HG02840 (cell line): ENCODE data around the gene ST6GALNAC3.

ENCODE experiments used
- ATAC-seq: cut with Tn5 transposase; IDR thresholded peaks from one replicate; pipeline ENCODE4 v1.9.1; 2021; ENCODE audit warnings: mild to moderate bottlenecking, moderate library complexity, moderate number of reproducible peaks; ENCODE audit not compliant: unreplicated experiment, low FRiP score

The ST6GALNAC3 gene

DNA sequence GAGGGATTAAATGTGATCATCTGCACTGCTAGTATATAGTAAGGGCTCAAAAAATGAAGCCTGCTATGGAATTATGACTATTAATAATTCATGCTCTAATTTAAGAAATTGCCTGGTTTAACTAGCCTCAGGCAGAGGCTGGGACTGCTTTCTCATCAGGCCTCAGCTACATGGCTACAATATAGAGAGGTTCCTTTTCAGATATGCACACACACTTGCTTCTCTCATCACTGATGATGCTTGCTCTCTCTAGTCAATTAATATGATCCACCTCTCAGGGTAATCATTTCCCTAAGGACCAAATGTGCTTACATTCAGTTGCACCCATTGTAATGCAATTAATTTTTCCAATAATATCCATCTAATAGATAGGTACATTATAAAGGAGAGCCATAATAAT is 467.8 kb downstream of the ST6GALNAC3 start:
- ATAC-seq = no peak

- no peak for ATAC-seq
These were observed 468.9 kb downstream of the ST6GALNAC3 start for GRCh38 chr1:76543495-76543894.

DNA sequence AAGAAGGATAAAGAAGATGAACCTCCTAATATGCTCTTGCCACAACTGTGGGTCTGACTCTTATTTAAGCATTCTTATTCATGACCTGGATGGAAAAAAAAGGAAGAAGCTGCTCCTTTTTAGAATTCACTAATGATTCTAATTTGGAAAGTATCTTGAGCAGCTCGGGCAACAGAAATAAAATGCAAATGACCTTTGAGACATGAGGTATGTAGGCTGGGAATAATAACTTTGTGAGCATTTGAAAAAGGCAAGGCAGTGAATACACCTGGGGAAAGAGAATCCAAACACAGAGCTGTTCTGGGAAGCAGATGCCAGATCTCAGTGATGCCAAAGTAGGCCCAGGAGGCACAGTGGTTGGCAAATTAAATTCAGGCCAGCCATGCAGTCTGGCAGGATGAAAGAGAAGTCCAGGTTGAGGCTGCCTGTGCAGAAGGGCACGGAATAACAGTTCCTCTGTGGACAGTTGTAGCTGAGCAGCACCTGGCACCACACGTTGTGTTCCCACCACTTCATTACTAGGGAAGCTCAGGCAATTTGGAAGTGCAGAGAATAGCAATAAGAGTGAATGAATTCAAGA is 471.9 kb downstream of the ST6GALNAC3 start:
- no peak for ATAC-seq

- no peak for ATAC-seq
These were observed 473.4 kb downstream of the ST6GALNAC3 start for GRCh38 chr1:76547916-76548315.

- no peak for ATAC-seq
These were observed 474.1 kb downstream of the ST6GALNAC3 start for GRCh38 chr1:76548513-76549100.

- ATAC-seq = no peak
These were observed 479.7 kb downstream of the ST6GALNAC3 start for GRCh38 chr1:76554283-76554682.

GRCh38 chr1:76562292-76562691 is 487.7 kb downstream of the ST6GALNAC3 start:
- no peak for ATAC-seq

GRCh38 chr1:76568573-76569238 is 494.2 kb downstream of the ST6GALNAC3 start:
- no peak for ATAC-seq

DNA sequence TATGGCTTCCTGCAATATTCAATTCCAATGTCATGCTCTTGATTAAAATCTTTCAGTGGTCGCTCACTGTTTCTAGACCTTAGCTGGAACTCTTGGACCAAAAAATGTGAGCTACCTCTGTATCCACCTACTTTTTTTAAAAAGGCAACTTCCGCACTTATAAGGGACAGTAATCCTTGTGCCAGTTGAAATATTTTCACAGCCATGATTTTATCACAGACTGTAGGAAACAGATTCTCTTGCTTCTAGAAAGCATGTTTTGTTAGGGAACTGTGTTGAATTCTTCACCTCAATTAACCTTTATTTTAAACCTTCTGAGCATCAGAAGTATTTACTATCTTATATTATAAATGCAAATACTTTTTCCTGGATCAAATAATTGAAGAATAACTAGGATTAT is 496.7 kb downstream of the ST6GALNAC3 start:
- ATAC-seq = no peak

- no peak for ATAC-seq
These were observed 497.7 kb downstream of the ST6GALNAC3 start for GRCh38 chr1:76572229-76572628.

GRCh38 chr1:76576876-76577524 is 502.5 kb downstream of the ST6GALNAC3 start:
- no peak for ATAC-seq

DNA sequence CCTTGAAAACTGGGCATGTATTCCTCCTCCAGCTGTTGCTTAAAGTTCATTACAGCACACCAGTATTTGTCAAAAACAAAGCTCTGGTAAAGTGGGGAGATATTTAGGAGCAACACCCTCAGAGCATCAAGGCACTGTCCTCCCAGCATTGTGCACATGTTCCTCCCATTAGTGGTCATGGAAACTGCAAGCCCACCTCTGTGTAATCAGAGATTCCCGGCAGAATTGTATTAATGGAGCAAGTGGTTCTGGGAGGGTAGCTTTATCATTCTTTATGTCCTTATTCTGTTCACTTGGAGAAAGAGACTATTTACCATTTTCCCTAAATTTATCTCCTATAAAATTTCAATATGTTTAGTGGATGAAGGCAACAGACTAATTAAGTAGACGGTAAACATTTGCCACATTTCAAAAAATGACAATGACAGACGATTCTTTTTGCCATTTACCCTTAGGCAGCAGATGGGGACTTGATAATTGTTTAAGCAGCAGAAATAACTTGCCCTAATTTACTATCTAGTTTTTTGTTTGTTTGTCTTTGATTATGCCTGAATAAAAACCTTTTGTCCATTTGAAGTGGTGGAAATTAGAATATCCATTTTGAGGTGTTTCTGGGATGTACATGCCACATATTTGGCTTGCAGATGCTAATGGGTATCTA is 503.1 kb downstream of the ST6GALNAC3 start:
- ATAC-seq = no peak

GRCh38 chr1:76580206-76580605 is 505.7 kb downstream of the ST6GALNAC3 start:
- ATAC-seq = no peak

GRCh38 chr1:76581712-76582111 is 507.2 kb downstream of the ST6GALNAC3 start:
- no peak for ATAC-seq

GRCh38 chr1:76583235-76583868 is 508.8 kb downstream of the ST6GALNAC3 start:
- no peak for ATAC-seq

- no peak for ATAC-seq
These were observed 509.4 kb downstream of the ST6GALNAC3 start for GRCh38 chr1:76583875-76584477.

GRCh38 chr1:76585980-76586674 is 511.6 kb downstream of the ST6GALNAC3 start:
- ATAC-seq = no peak

DNA sequence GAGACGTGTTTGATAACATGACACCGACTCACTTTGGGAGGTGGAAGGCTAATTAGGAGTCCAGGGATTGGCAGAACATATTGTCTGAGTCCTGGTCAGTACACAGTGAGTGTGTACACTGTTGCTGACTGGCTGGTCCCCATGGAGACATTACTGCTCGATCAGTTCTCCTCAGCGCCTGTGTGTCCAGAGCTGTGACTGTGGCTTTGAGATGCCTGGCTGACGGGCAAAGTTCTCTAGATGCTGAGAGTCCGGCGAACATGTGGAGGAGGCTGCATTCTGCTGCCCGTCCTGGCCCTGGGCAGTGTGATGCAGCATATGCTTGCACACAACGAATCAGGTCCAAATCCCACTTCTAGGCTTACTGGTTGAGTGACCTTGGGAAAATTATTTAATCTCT is 512.7 kb downstream of the ST6GALNAC3 start:
- no peak for ATAC-seq

DNA sequence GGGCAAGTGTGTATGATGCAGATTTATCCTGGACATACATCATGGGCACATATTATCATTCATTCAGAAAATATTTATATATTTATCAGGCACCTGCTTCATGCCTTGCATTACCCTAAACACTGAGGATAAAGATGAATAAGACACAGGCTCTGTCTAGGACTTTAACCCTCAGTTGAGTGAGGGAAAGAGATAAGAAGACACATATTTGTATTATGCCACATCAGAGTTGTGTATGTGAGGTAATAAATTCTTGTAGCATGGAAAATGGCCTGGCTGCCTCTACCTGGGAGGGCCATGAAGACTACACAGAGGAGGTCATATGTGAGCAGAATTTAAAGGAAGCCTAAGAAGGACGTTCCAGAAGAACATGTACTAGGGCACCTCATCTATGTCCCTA is 516.9 kb downstream of the ST6GALNAC3 start:
- no peak for ATAC-seq

DNA sequence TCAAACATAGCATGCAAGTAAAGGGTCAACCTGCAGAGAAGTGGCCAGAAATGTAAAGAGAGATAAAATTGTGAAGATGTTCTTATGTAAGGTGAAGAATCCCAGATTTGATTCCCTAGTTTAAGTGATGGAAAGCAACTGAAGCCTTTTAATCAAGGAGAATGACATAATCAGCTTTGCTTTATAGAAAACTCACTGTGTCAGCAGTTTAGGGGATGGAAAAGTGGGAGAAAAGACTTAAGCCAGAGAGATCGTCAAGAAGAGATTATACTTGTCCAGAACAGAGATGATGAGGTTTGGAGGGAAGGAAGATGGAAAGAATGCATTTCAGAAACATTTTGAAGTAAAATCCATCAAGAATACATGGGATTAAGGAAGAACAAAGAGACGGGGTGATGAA is 517.4 kb downstream of the ST6GALNAC3 start:
- ATAC-seq = no peak
